Prostate gland (tissue), 2 donors: ENCODE data around the gene ZDHHC20. TPM values are rescaled to one million over a fixed set of nuclear protein-coding genes. Genes with fewer than 3 reads are reported as not detected.

Source experiments
- DNase-seq: peaks from one replicate; pipeline ENCODE4 v3.0.0-alpha.2; 2019; ENCODE audit warnings: low spot score
- H3K27ac ChIP-seq, 2 donors: fragments of 200-600 bp; sonication (generic); 2 replicates each; pipeline ENCODE4 v1.5.1; 2017 to 2019
- H3K27me3 ChIP-seq: fragments of 200-600 bp; sonication (generic); replicated peaks from 2 replicates; pipeline ENCODE4 v1.5.1; 2019; ENCODE audit not compliant: insufficient read depth
- H3K36me3 ChIP-seq, 2 donors: fragments of 200-600 bp; sonication (generic); 1 replicate in 1 of 2; 2 replicates in 1 of 2; pipeline versions ENCODE4 v1.5.1 to v1.8.1; 2017 to 2019
- H3K4me1 ChIP-seq: fragments of 200-600 bp; sonication (generic); replicated peaks from 2 replicates; pipeline ENCODE4 v1.5.1; 2019
- H3K4me3 ChIP-seq, 2 donors: fragments of 200-600 bp; sonication (generic); 2 replicates each; pipeline ENCODE4 v1.5.1; 2017 to 2019
- H3K9me3 ChIP-seq: fragments of 200-600 bp; sonication (generic); 2 replicates; pipeline ENCODE4 v1.5.1; 2017
- CTCF ChIP-seq, 4 experiments: fragments of 200-600 bp in 2 of 4; fragments of 450-650 bp in 2 of 4; sonication (generic) in 2 of 4; IDR thresholded peaks; 1 replicate in 3 of 4; 2 replicates in 1 of 4; pipeline ENCODE4 v1.5.1; 2016 to 2019; ENCODE audit warnings: antibody characterized with exemption in 4 of 4, mild to moderate bottlenecking in 2 of 4, moderate library complexity in 2 of 4
- POLR2A ChIP-seq: fragments of 450-650 bp; IDR thresholded peaks from one replicate; pipeline ENCODE4 v1.6.1; 2016; ENCODE audit warnings: antibody characterized with exemption, mild to moderate bottlenecking
- POLR2AphosphoS5 ChIP-seq: sonication (generic); formaldehyde crosslinking; IDR thresholded peaks from one replicate; pipeline ENCODE4 v1.6.1; 2017; ENCODE audit warnings: antibody characterized with exemption
- WGBS: methylation state at CpG from one replicate; pipeline ENCODE4 v1.1.5; 2018; 5-methylcytosine and 5-hydroxymethylcytosine counted together
- intact Hi-C: fragments of 100-400 bp; cut with DNase I; formaldehyde crosslinking; loops from one replicate; pipeline ENCODE4 v1.14.2; 2022
- total RNA-seq, 2 donors: library from RNA; depleted of rRNA; stranded (reverse); fragments of >200 nt; gene quantifications; one replicate each; pipeline ENCODE4 v1.1.0, GENCODE V29; 2016

Gene ZDHHC20
- total RNA-seq, 2 donors from 2014 or later, result 50.4 to 77.1 TPM

GRCh38 chr13:21355304-21355703 is 103.8 kb downstream of the ZDHHC20 start:
- Histone ChIP-seq H3K4me1 (no peaks in the 10 kb centered on the region), H3K4me3 (no peak overlapping the region), H3K36me3 (no peaks in the 10 kb centered on the region), H3K27me3 (no peaks in the 10 kb centered on the region), H3K9me3 (no peaks in the 10 kb centered on the region), H3K27ac (no peak overlapping the region)
- DNase-seq, result no peak
- WGBS, result 64% methylated on average over 3 of the region's 3 CpGs
- intact Hi-C loops, result no loop called here
- TF ChIP-seq POLR2AphosphoS5 (no peak), CTCF (IDR thresholded peaks at IDR 0.05) (no peak), POLR2A (no peak)

- WGBS, result 92% methylated on average over 13 of the region's 13 CpGs
- H3K27me3 ChIP-seq, result no peaks in the 10 kb centered on the region
- no peaks in the 10 kb centered on the region for H3K4me1 ChIP-seq
- intact Hi-C loops, result no loop called here
- no peak for TF ChIP-seq POLR2A
- no peak for TF ChIP-seq POLR2AphosphoS5
- no peak for TF ChIP-seq CTCF (IDR thresholded peaks at IDR 0.05)
- H3K27ac ChIP-seq, result no peak overlapping the region
- DNase-seq, result no peak
- H3K4me3 ChIP-seq, result no peak overlapping the region
- no peaks in the 10 kb centered on the region for H3K36me3 ChIP-seq
- H3K9me3 ChIP-seq, result no peaks in the 10 kb centered on the region
Measured at GRCh38 chr13:21354721-21355120, 104.4 kb downstream of the ZDHHC20 start.

- DNase-seq, result no peak
- intact Hi-C loops, result no loop called here
Measured at GRCh38 chr13:21348488-21349120, 110.5 kb downstream of the ZDHHC20 start.

GRCh38 chr13:21347753-21348318 is 111.3 kb downstream of the ZDHHC20 start:
- Histone ChIP-seq H3K9me3 (no peaks in the 10 kb centered on the region), H3K4me3 (no peak overlapping the region), H3K27ac (no peak overlapping the region), H3K4me1 (no peaks in the 10 kb centered on the region), H3K36me3 (no peaks in the 10 kb centered on the region), H3K27me3 (no peaks in the 10 kb centered on the region)
- no peak for TF ChIP-seq CTCF (IDR thresholded peaks at IDR 0.05)
- no peak for TF ChIP-seq POLR2A
- TF ChIP-seq POLR2AphosphoS5, result no peak
- intact Hi-C loops, result no loop called here
- 79% methylated on average over 10 of the region's 10 CpGs for WGBS
- no peak for DNase-seq

More at GRCh38 chr13:21348488-21349120, 110.5 kb downstream of the ZDHHC20 start:
- WGBS, result 57% methylated on average over 6 of the region's 6 CpGs
- Histone ChIP-seq H3K9me3 (no peaks in the 10 kb centered on the region), H3K36me3 (no peaks in the 10 kb centered on the region), H3K4me1 (no peaks in the 10 kb centered on the region), H3K27me3 (no peaks in the 10 kb centered on the region), H3K27ac (no peak overlapping the region), H3K4me3 (no peak overlapping the region)
- TF ChIP-seq POLR2AphosphoS5 (no peak), POLR2A (no peak), CTCF (IDR thresholded peaks at IDR 0.05) (no peak)

GRCh38 chr13:21344662-21345176 is 114.4 kb downstream of the ZDHHC20 start:
- Histone ChIP-seq H3K4me3 (no peak overlapping the region), H3K27me3 (no peaks in the 10 kb centered on the region), H3K4me1 (no peaks in the 10 kb centered on the region), H3K36me3 (no peaks in the 10 kb centered on the region), H3K27ac (no peak overlapping the region), H3K9me3 (no peaks in the 10 kb centered on the region)
- WGBS, result 76% methylated on average over 9 of the region's 9 CpGs
- intact Hi-C loops, result no loop called here
- no peak for TF ChIP-seq CTCF (IDR thresholded peaks at IDR 0.05)
- TF ChIP-seq POLR2A, result no peak
- TF ChIP-seq POLR2AphosphoS5, result no peak
- no peak for DNase-seq
